ENCODE results near the gene AKT3.

DNA sequence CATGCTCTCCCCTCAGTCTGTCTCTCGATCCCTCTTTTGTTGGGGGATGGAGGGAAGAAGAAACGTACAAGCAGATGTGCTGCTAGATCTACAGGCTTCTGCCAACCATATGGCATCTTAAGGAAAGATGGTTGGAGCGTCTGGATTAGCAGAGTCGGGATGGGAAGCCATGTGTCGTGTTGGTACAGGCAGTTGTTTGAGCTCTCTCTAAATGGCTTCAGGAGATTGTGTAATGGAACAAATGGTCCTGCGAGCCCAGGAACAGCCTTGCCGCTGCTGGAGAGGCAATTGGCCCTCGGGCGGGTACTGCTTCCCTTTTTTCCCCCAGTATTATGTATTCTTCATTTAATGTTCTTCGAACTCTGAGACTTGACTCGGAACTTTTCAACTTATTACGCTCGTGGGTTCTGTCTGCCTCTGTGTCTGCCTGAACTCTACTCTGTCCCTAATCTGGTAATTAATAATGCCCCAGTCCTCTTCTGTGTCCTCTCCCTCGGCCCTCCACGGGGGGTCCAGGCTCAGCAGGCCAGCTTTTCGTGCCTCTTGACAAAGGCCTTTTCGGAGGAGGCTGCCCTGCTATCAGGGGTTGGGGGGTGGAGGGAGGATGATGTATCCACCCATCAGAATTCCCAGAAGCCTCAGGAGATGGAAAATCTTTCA is 378.9 kb downstream of the AKT3 start:
- TF ChIP-seq, protein P1, sequence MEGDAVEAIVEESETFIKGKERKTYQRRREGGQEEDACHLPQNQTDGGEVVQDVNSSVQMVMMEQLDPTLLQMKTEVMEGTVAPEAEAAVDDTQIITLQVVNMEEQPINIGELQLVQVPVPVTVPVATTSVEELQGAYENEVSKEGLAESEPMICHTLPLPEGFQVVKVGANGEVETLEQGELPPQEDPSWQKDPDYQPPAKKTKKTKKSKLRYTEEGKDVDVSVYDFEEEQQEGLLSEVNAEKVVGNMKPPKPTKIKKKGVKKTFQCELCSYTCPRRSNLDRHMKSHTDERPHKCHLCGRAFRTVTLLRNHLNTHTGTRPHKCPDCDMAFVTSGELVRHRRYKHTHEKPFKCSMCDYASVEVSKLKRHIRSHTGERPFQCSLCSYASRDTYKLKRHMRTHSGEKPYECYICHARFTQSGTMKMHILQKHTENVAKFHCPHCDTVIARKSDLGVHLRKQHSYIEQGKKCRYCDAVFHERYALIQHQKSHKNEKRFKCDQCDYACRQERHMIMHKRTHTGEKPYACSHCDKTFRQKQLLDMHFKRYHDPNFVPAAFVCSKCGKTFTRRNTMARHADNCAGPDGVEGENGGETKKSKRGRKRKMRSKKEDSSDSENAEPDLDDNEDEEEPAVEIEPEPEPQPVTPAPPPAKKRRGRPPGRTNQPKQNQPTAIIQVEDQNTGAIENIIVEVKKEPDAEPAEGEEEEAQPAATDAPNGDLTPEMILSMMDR (IDR thresholded peaks at IDR 0.05): no peak
- TF ChIP-seq POLR2A (IDR thresholded peaks at IDR 0.05): no peak
